Gastrocnemius medialis (tissue), 4 donors: Measurements from ENCODE around the gene HSPA6.

Source experiments
- CTCF ChIP-seq, 5 experiments: fragments of 450-650 bp in 3 of 5; fragments of 200-600 bp in 2 of 5; sonication (generic) in 2 of 5; IDR thresholded peaks in 4 of 5; conservative IDR thresholded peaks in 1 of 5; 1 replicate in 4 of 5; 2 replicates in 1 of 5; pipeline ENCODE4 v1.5.1; 2016 to 2019; ENCODE audit warnings: antibody characterized with exemption in 5 of 5, mild to moderate bottlenecking in 3 of 5, moderate library complexity in 3 of 5
- POLR2A ChIP-seq, 2 donors: fragments of 450-650 bp; IDR thresholded peaks; one replicate each; pipeline ENCODE4 v1.6.1; 2017; ENCODE audit warnings: antibody characterized with exemption in 2 of 2, mild to moderate bottlenecking in 2 of 2, moderate library complexity in 2 of 2

- TF ChIP-seq CTCF (IDR thresholded peaks at IDR 0.05 in 4 of 5, conservative IDR thresholded peaks at IDR 0.05 in 1 of 5) (no peak), POLR2A (IDR thresholded peaks at IDR 0.05) (peak in 1 of 2 donors; percentile 18)
These were observed 25.0 kb upstream of the HSPA6 start for GRCh38 chr1:161499099-161500039.
